HEK293T (cell line): ENCODE data around the gene PPM1L.

ENCODE experiments used
- BHLHE40 ChIP-seq: fragments of 450-650 bp; IDR thresholded peaks from 2 replicates; pipeline ENCODE4 v1.6.1; 2016; ENCODE audit warnings: mild to moderate bottlenecking, moderate library complexity, borderline replicate concordance
- ELF4 ChIP-seq: fragments of 450-650 bp; IDR thresholded peaks from 2 replicates; pipeline ENCODE4 v1.6.1; 2017; ENCODE audit warnings: antibody characterized with exemption
- FOXK2 ChIP-seq: fragments of 450-650 bp; IDR thresholded peaks from 2 replicates; pipeline ENCODE4 v1.6.1; 2016; ENCODE audit warnings: mild to moderate bottlenecking
- FOXM1 ChIP-seq: fragments of 450-650 bp; IDR thresholded peaks from 2 replicates; pipeline ENCODE4 v1.6.1; 2017; ENCODE audit warnings: mild to moderate bottlenecking, borderline replicate concordance
- HDGF ChIP-seq: fragments of 450-650 bp; IDR thresholded peaks from 2 replicates; pipeline ENCODE4 v1.6.1; 2017; ENCODE audit warnings: antibody characterized with exemption, borderline replicate concordance
- NFRKB ChIP-seq: fragments of 450-650 bp; IDR thresholded peaks from 2 replicates; pipeline ENCODE4 v1.6.1; 2016; ENCODE audit warnings: mild to moderate bottlenecking, moderate library complexity
- TF ChIP-seq, protein P1 (sequence below): fragments of 450-650 bp; IDR thresholded peaks from 2 replicates; pipeline ENCODE4 v1.6.1; 2016

GRCh38 chr3:161084277-161084676, 328.2 kb downstream of the PPM1L start:
- TF ChIP-seq, protein P1, sequence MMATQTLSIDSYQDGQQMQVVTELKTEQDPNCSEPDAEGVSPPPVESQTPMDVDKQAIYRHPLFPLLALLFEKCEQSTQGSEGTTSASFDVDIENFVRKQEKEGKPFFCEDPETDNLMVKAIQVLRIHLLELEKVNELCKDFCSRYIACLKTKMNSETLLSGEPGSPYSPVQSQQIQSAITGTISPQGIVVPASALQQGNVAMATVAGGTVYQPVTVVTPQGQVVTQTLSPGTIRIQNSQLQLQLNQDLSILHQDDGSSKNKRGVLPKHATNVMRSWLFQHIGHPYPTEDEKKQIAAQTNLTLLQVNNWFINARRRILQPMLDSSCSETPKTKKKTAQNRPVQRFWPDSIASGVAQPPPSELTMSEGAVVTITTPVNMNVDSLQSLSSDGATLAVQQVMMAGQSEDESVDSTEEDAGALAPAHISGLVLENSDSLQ = no peak
- TF ChIP-seq FOXK2 = no peak
- TF ChIP-seq NFRKB = no peak
- no peak for TF ChIP-seq FOXM1
- no peak for TF ChIP-seq BHLHE40
- TF ChIP-seq HDGF = no peak
- no peak for TF ChIP-seq ELF4
